Myocyte (in vitro differentiated cells): ENCODE data around the gene TCFL5. TPM values are rescaled to one million over a fixed set of nuclear protein-coding genes. Genes with fewer than 3 reads are reported as not detected.

Experiments used
- DNase-seq: peaks from one replicate; pipeline ENCODE4 v3.0.0-alpha.2; 2012; ENCODE audit warnings: low read depth
- total RNA-seq: library from RNA; depleted of rRNA; stranded (reverse); fragments of >200 nt; gene quantifications from 2 replicates; pipeline ENCODE4 v1.2.3, GENCODE V29; 2014

TCFL5 gene
- total RNA-seq, 1 donor from 2014 or later = 12.5 TPM

DNA sequence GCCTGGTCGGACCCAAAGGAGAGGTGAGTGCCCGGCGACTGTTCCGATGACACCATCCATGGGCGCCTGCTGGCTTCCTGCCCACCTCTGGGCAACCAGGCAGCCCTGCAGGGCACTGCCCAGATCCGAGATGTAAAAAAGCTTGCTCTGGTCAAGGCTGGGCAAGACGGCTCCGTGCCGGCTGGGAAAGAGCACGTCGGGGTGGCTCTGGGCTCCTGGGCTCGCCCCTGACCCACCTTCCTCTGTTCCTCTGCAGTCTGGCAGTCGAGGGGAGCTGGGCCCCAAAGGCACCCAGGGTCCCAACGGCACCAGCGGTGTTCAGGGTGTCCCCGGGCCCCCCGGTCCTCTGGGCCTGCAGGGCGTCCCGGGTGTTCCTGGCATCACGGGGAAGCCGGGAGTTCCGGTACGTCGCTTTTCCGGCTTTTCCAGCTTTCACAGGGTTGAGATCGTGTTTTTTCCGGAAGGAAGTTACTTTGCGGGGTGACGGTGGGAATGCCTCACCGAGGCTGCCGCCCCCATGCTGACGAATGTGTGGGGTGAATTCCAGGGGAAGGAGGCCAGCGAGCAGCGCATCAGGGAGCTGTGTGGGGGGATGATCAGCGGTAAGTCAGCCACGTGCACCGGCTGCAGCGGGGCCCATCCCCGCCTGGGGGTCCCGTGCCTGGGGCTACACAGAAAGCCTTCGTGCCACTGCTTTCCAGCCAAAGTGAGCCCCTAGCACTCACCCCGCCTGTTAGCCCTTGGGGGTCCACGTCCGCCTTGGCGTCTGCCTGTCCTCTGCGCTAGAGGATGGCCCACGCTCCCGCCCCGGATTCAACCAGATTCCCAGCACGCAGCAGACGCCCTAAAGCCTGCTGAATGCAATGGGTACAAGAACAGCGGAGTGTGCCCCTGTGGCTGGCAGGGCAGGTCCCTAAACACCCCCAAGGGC is 25.4 kb downstream of the TCFL5 start:
- DNase-seq = no peak

- DNase-seq = no peak
These were observed 26.5 kb downstream of the TCFL5 start for GRCh38 chr20:62834967-62835730.

DNA sequence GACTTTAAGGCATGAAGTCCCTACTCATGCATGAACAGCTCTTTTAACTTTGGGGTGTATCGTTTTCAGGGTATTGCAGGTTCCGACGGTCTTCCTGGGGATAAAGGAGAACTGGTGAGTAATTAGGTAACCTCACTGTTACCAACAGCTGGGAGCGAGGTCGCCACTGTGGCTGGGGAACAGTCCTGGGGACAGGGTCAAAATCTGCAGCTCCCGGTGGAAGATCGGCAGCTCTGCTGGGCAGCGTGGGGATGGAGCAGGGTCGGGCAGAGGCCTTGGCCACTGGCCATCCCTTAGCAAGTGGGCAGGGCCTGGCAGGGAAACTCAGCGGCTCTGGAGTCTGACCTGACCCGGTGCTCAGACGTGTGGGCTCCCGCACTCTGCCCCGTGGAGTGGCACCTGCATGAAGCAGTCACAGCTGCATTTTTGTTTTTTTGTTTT is 28.7 kb downstream of the TCFL5 start:
- no peak for DNase-seq

GRCh38 chr20:62832212-62832922 is 29.3 kb downstream of the TCFL5 start:
- DNase-seq = no peak

GRCh38 chr20:62831854-62832211 is 29.8 kb downstream of the TCFL5 start:
- no peak for DNase-seq

DNA sequence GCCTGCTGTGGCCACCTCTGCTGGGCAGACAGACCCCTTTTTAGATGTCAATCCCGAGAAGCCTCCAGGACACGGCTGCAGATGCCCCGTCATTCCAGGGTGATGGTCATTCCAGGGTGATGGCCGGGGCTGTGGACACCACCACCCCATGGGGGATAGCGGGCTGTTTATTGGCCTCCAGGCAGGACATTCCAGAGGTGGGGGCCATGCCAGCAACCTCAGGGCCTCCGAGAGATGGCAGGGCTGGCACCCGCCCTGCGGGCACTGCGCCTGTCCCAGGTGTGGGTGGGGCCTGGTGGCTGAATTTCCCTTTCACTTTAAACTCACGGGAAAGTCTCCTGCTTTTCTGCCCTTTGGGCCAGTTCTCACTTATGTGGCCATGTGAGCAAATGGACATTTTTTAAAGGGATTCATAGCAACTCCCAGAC is 30.2 kb downstream of the TCFL5 start:
- DNase-seq = no peak

DNA sequence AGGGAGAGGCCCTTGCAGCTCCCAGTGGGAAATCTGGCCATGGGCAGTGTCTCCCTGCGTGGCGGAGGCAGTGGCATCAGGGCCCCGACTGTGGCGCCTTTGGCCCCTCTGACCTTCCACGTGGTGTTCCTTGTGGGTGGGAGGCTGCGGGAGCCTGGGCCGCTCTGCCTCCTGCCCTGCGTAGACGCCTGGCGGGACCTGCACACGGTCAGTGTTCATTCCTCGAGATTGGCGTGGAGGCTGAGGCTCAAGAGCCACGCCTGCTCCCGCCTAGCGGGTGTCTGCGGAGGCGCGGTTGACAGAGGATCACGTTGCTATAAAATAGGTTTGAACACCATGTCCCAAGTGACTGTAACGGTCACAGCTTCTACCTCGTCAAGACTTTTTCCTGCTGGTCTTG is 30.8 kb downstream of the TCFL5 start:
- DNase-seq = no peak

GRCh38 chr20:62830251-62830650 is 31.4 kb downstream of the TCFL5 start:
- DNase-seq = no peak

GRCh38 chr20:62829231-62830230 is 32.1 kb downstream of the TCFL5 start:
- DNase-seq = no peak

DNA sequence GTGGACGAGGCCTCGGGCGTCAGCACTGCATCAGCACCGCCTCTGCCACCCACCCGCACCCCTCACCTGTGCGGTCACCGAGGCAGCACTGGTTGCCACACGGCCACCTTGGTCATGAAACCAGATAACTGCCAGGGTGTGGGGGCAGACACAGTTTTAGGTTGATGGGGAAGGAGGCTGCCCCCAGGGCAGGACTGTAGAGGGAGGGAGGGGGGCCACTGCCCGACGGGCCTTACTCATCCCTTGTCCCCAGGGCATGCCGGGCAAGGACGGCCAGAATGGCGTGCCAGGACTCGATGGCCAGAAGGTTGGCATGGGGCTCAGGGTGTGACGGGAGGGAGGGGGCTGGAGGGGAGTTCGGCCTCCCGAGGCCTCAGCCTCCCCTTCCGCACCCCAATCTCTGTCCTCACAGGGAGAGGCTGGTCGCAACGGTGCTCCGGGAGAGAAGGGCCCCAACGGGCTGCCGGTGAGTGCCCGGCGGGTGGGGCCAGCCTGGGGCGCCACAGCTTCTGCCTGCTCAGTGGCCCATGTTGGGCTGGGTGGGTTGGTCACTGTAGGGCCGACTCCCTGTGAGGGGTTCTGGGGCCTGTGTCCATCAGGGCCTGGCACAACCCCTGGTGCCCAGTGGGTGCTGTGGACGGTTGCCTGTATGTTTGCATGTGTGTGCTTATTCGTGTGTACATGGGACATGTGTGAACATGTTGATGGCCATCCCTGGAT is 33.0 kb downstream of the TCFL5 start:
- no peak for DNase-seq

DNA sequence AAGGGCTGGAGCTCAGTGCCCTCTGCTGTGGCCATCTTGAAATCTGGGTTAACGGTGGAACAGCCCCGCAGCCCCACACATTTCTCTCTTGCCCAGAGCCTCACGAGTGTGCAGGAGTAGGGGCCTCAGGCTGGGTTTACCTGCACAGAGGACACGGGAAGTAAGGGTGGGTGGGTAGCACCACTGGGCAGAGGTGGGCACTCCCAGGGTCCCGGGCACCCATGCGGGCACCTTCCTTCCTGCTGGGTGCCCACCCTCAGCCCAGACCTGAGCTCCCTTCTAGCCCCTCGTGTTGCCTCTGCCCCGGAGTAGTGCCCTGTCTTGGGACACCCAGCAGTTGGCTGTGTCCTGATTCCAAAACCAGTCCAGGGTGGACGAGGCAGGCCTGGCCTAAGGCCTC is 33.6 kb downstream of the TCFL5 start:
- no peak for DNase-seq

DNA sequence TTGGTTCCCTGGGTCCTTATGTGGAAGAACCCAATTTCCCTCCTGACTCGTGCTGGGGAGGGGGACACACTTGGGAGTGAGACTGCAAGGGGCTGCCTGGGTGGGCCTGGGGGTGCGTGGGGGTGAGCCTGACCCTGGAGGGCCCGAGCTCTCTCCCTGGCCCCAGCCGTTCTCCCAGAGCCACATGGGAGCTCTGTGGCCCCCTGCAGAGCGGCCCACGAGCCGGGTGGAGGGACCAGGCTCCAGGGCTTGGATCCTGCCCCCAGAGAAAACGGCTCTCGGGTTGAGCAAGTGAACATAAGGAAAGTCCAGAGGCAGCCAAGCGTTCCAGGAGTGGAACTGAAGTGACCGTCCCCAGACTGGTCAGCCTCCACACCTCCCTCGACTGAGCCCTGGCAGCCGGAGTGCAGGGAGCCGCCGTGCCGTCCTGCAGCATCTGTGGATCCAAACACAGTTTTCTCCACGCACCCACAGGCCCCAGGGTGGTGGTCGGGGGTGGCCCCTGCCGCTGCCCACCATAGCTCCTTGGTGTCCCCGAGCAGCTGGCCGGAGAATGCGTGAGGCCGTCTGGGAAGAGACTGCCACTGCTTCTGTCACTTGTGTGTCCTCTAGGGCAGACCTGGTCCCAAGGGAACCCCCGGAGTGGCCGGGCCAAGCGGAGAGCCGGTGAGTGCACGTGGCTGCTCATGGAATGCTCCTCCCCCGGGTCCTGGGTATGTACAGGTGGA is 34.1 kb downstream of the TCFL5 start:
- DNase-seq = no peak

DNA sequence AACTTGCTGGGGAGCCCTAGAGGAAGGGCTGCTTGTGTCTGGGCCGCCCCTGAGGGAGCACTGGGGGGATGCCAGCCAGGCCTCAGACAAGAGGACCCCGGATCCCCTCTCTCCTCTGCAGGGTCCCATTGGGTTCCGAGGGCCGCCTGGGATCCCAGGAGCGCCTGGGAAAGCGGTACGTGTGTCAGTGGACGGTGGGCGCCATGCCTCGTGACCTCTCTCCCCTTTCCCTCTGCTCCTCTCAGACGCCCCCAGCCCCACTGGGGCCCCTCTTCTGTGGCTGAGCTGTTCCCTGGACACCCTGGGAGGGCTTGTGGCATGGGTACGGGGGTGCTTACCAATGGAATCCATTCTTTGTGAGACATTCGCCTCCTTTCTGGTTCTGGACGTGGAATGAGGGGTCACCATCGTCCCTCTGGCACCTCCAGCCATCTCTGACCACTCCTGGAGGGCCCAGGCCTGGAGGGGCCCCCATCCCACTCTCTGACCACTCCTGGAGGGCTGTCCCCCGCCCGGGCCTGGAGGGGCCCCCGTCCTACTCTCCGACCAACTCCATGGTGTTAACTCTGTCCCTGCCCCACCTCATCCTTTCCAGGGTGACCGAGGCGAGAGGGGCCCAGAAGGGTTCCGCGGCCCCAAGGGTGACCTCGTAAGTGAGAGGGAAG is 34.8 kb downstream of the TCFL5 start:
- DNase-seq = no peak

DNA sequence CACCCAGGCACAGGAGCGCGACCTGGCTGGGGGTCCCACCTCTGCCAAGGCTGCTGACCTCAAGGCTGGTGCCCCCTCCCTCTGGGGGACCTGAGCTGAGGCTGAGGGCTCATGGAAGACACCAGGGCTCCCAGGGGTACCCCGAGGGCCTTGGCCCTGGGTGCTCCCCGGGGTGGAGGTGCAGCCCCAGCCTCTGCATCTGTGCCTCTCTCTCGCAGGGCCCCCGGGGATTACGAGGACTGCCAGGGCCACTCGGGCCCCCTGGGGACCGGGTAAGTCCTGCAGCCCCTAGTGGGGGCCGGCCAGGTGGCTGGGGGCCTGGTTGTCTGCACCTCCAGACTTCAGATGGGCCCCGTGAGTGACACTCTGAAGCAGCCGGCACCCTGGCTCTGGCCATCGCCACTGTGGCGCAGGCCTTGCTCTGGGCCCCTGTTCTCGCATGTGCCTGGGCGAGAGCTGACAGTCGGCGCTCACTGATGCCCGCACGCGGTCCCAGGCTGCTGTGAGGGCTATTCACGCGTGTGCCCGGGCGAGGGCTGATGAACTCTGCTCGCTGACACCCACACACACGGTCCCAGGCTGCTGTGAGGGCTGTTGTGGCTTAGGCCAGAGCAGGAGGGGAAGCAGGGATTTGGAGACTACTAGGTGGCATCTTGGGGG is 35.5 kb downstream of the TCFL5 start:
- DNase-seq = no peak

GRCh38 chr20:62825333-62825985 is 36.2 kb downstream of the TCFL5 start:
- DNase-seq = no peak

DNA sequence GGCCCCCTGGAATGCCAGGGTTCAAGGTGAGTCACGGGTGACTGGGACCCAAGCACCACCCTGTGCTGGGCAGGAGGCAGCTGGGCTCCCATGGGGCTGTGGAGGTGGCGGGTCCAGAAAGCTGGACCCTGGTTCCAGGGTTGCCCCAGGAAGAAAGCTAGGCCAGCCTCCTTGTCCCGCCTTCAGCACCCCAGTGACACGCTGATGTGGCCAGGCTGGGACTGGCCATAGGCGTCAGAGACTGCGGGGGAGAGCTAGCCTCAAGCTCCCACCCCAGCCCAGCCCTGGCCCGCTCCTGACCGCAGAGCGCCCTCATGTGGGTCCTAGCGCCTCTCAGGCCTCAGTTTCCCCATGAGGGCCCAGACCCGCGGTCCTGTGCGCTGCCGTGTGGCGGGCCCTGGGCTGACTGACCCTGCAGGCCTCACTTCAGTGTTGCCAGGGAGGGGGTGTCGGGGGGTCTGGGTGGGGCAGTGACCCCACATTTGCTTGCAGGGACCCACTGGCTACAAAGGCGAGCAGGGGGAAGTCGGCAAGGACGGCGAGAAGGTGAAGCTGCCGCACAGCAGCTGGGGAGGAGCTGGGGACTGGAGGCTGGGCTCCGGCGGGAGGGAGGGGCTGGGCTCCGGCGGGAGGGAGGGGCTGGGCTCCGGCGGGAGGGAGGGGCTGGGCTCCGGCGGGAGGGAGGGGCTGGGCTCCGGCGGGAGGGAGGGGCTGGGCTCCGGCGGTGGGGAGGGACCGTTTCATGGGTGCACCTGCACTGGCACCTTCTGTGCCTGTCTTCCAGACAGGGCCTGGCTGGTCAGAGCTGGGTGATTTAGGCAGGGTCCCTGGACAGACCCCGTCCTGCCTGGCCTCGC is 36.9 kb downstream of the TCFL5 start:
- DNase-seq = no peak
